IMR-90 (cell line): ENCODE data around the gene NOXO1. TPM values are rescaled to one million over a fixed set of nuclear protein-coding genes. Genes with fewer than 3 reads are reported as not detected.

ENCODE experiments used
- ATAC-seq: fragments of 200-7000 bp; cut with Tn5 transposase; 2 replicates; pipeline ENCODE4 v1.9.1; 2020; ENCODE audit warnings: low read depth, mild to moderate bottlenecking, moderate library complexity
- BruUV-seq: library from RNA; stranded (reverse); fragments of 400-500 nt; replicated peaks from 2 replicates; lab custom pipeline; 2021; lab: Mats Ljungman, UMichigan
- CTCF ChIA-PET: fragments of 300-600 bp; formaldehyde crosslinking; extraction: SDS; loops from one replicate; lab custom pipeline; 2021; ENCODE audit warnings: antibody characterized with exemption; lab: Yijun Ruan, JAX
- POLR2A ChIA-PET: fragments of 300-600 bp; sonication (Branson Sonifier 250); formaldehyde crosslinking; loops from one replicate; lab custom pipeline; 2022; ENCODE audit warnings: antibody characterized with exemption; ENCODE audit not compliant: unreplicated experiment; lab: Charles Lee
- DNase-seq: peaks from one replicate; pipeline ENCODE4 v3.0.0; 2013
- H2AFZ ChIP-seq: replicated peaks from 2 replicates; pipeline ENCODE3; 2013; ENCODE audit warnings: low read length, mild to moderate bottlenecking; ENCODE audit not compliant: poor library complexity
- H2AK5ac ChIP-seq: 2 replicates; pipeline ENCODE4 v1.6.1; 2013; ENCODE audit warnings: low read depth, low read length, inconsistent platforms
- H2AK9ac ChIP-seq: replicated peaks from 2 replicates; pipeline ENCODE3; 2013; ENCODE audit warnings: mild to moderate bottlenecking, low read depth, low read length, moderate library complexity; ENCODE audit not compliant: poor library complexity
- H2BK120ac ChIP-seq: 2 replicates; pipeline ENCODE4 v1.6.1; 2013; ENCODE audit warnings: low read depth, low read length, inconsistent platforms
- H2BK15ac ChIP-seq: 3 replicates; pipeline ENCODE4 v1.6.1; 2013; ENCODE audit warnings: low read depth, low read length, inconsistent platforms
- H2BK20ac ChIP-seq: 2 replicates; pipeline ENCODE4 v1.6.1; 2013; ENCODE audit warnings: low read depth, mild to moderate bottlenecking, inconsistent platforms, low read length, moderate library complexity
- H2BK5ac ChIP-seq: 2 replicates; pipeline ENCODE4 v1.6.1; 2013; ENCODE audit warnings: mild to moderate bottlenecking, low read depth, low read length, inconsistent platforms; ENCODE audit not compliant: poor library complexity, severe bottlenecking
- H3K14ac ChIP-seq: replicated peaks from 2 replicates; pipeline ENCODE4 v1.6.1; 2013; ENCODE audit warnings: low read depth, low read length, inconsistent platforms
- H3K18ac ChIP-seq: 2 replicates; pipeline ENCODE4 v1.6.1; 2013; ENCODE audit warnings: low read depth, low read length, control low read depth
- H3K23ac ChIP-seq: 2 replicates; pipeline ENCODE4 v1.6.1; 2013; ENCODE audit warnings: low read depth, low read length, inconsistent platforms
- H3K27ac ChIP-seq: 2 replicates; pipeline ENCODE4 v1.5.1; 2013; ENCODE audit warnings: mild to moderate bottlenecking, control low read depth, low read length; ENCODE audit not compliant: insufficient read depth
- H3K27me3 ChIP-seq: 2 replicates; pipeline ENCODE4 v1.6.1; 2013; ENCODE audit warnings: low read length; ENCODE audit not compliant: control insufficient read depth, insufficient read depth
- H3K36me3 ChIP-seq: 2 replicates; pipeline ENCODE4 v1.6.1; 2013; ENCODE audit warnings: low read length, mixed read lengths; ENCODE audit not compliant: control insufficient read depth, insufficient read depth
- H3K4ac ChIP-seq: 2 replicates; pipeline ENCODE4 v1.6.1; 2013; ENCODE audit warnings: low read depth, low read length, inconsistent platforms
- H3K4me1 ChIP-seq: 2 replicates; pipeline ENCODE4 v1.6.1; 2013; ENCODE audit warnings: low read length, mixed read lengths; ENCODE audit not compliant: control insufficient read depth, insufficient read depth
- H3K4me2 ChIP-seq: 2 replicates; pipeline ENCODE4 v1.6.1; 2013; ENCODE audit warnings: low read depth, mild to moderate bottlenecking, control low read depth, low read length, moderate library complexity
- H3K4me3 ChIP-seq: 2 replicates; pipeline ENCODE4 v1.5.1; 2013; ENCODE audit warnings: low read depth, mild to moderate bottlenecking, control low read depth, low read length, moderate library complexity; ENCODE audit not compliant: insufficient read depth
- H3K56ac ChIP-seq: 2 replicates; pipeline ENCODE4 v1.6.1; 2013; ENCODE audit warnings: low read length, inconsistent platforms; ENCODE audit not compliant: insufficient read depth; ENCODE audit errors: extremely low read depth
- H3K79me1 ChIP-seq, 2 experiments: 2 replicates each; pipeline ENCODE4 v1.6.1; 2013; ENCODE audit warnings: low read length in 2 of 2, inconsistent platforms in 1 of 2, low read depth in 1 of 2
- H3K9ac ChIP-seq: 2 replicates; pipeline ENCODE4 v1.6.1; 2013; ENCODE audit warnings: low read depth, low read length, control low read depth
- H3K9me1 ChIP-seq: 2 replicates; pipeline ENCODE4 v1.6.1; 2013; ENCODE audit warnings: low read length, inconsistent platforms; ENCODE audit not compliant: insufficient read depth
- H3K9me3 ChIP-seq: 2 replicates; pipeline ENCODE4 v1.6.1; 2013; ENCODE audit warnings: low read length; ENCODE audit not compliant: control insufficient read depth, insufficient read depth
- H4K20me1 ChIP-seq: 2 replicates; pipeline ENCODE4 v1.6.1; 2013; ENCODE audit warnings: low read length, inconsistent platforms; ENCODE audit not compliant: insufficient read depth
- H4K5ac ChIP-seq: 2 replicates; pipeline ENCODE4 v1.6.1; 2013; ENCODE audit warnings: mild to moderate bottlenecking, low read depth, low read length, control low read depth
- H4K8ac ChIP-seq, 2 experiments: 2 replicates each; pipeline ENCODE4 v1.6.1; 2013; ENCODE audit warnings: low read depth in 2 of 2, low read length in 2 of 2, control low read depth in 1 of 2, inconsistent platforms in 1 of 2
- H4K91ac ChIP-seq: 2 replicates; pipeline ENCODE4 v1.6.1; 2013; ENCODE audit warnings: low read depth, low read length, inconsistent platforms; ENCODE audit not compliant: insufficient read depth
- NFE2L2 ChIP-seq: fragments of 150-350 bp; IDR thresholded peaks from 2 replicates; pipeline ENCODE4 v1.6.1; 2016; ENCODE audit warnings: low read depth, mild to moderate bottlenecking, low read length
- USF2 ChIP-seq: fragments of 150-350 bp; IDR thresholded peaks from 2 replicates; pipeline ENCODE4 v1.6.1; 2017; ENCODE audit warnings: mild to moderate bottlenecking, antibody characterized with exemption, low read length, low read depth
- whole genome bisulfite sequencing, 2 experiments: methylation state at CpG; one replicate each; pipeline versions ENCODE4 v1.1.5 to v1.1.7; 2013; ENCODE audit warnings: missing lambda C conversion rate in 2 of 2; ENCODE audit not compliant: insufficient read length in 1 of 2; ENCODE audit errors: extremely low coverage in 2 of 2; 5-methylcytosine and 5-hydroxymethylcytosine counted together
- dilution Hi-C: fragments of 300-500 bp; cut with HindIII; formaldehyde crosslinking; loops from one replicate; pipeline ENCODE4 v1.14.3; 2018; ENCODE audit warnings: low sequenced_read_pairs; ENCODE audit not compliant: unreplicated experiment
- in situ Hi-C: fragments of 300-500 bp; cut with MboI; formaldehyde crosslinking; loops from 3 replicates; pipeline ENCODE4 v1.14.3; 2019; ENCODE audit warnings: low sequenced_read_pairs, inconsistent platforms, mixed read lengths
- intact Hi-C: fragments of 100-400 bp; cut with micrococcal nuclease; formaldehyde crosslinking; loops from 2 replicates; pipeline ENCODE4 v1.10.0; 2022
- polyA plus RNA-seq, 3 experiments: library from polyadenylated mRNA; depleted of rRNA; stranded (reverse); fragments of >200 nt; gene quantifications; 2 replicates each; pipeline ENCODE4 v1.2.3, GENCODE V29; 2012; ENCODE audit warnings: low replicate concordance in 1 of 3
- total RNA-seq: library from RNA; depleted of rRNA; stranded (reverse); fragments of >200 nt; gene quantifications from 2 replicates; pipeline ENCODE4 v1.2.3, GENCODE V29; 2012

NOXO1 gene
- total and polyA plus RNA-seq, 2 of the 4 experiments (the other 2 are of a cell fraction): 0.56 TPM; not detected in 1

GRCh38 chr16:1997494-1998359 lies 16.5 kb upstream of the NOXO1 start:
- ATAC-seq: peak; percentile 82
- Histone ChIP-seq H2BK120ac (peak overlapping the region; percentile 76), H4K8ac (peak overlapping the region in 1 of 2 experiments; percentile 42; a peak in 2 of 4 replicates), H3K27me3 (no peaks in the 10 kb centered on the region), H3K9me1 (peaks cover 31% of the 10 kb centered on the region), H3K4me3 (no peak overlapping the region), H2BK5ac (peak overlapping the region; percentile 96), H3K18ac (peak overlapping the region; percentile 70), H2AFZ (no peak overlapping the region), H2BK15ac (no peak overlapping the region), H3K9ac (0 out of 2 replicates have a peak overlapping the region, but pooled peaks have one; percentile 13), H3K4me2 (peak overlapping the region; percentile 57), H3K56ac (peak overlapping the region; percentile 0; the same call in 1 of the 2 replicates), H2BK20ac (peak overlapping the region; percentile 52; the same call in 1 of the 2 replicates), H4K20me1 (peaks cover 26% of the 10 kb centered on the region), H3K23ac (peak overlapping the region; percentile 79; the same call in 1 of the 2 replicates), H3K9me3 (no peaks in the 10 kb centered on the region), H2AK5ac (peak overlapping the region; percentile 85; the same call in 1 of the 2 replicates), H3K4ac (peak overlapping the region; percentile 86), H3K14ac (peak overlapping the region; percentile 71), H3K27ac (peak overlapping the region; percentile 88), H4K5ac (peak overlapping the region; percentile 76), H3K4me1 (peaks cover 21% of the 10 kb centered on the region), H4K91ac (peak overlapping the region; percentile 62; the same call in 1 of the 2 replicates), H3K36me3 (peaks cover 45% of the 10 kb centered on the region), H2AK9ac (no peak overlapping the region), H3K79me1 (peaks cover 5 to 49% of the 10 kb centered on the region in 2 experiments; a peak in 3 of 4 replicates)
- in situ Hi-C loops: no loop called here
- intact Hi-C loops: no loop called here
- dilution Hi-C loops: no loop called here
- ChIA-PET POLR2A (no interaction called here), CTCF (no interaction called here)
- BruUV-seq: TSS peak; percentile 56
- peak; percentile 75 for DNase-seq
- WGBS, 2 experiments: 84% methylated on average over 14 of the region's 26 CpGs; no CpG with 5 or more reads in 1 of the 2 experiments
- TF ChIP-seq USF2: no peak
- no peak for TF ChIP-seq NFE2L2
